Activated T-helper 1 cell treated with anti-CD3 and anti-CD28 coated beads, Interleukin-12 subunit alpha, Interleukin-12 subunit beta, Interleukin-2, Interleukin-4 antibody, amounts not matched to agents 30 ng/mL and 10 ng/mL and 1 ng/mL, durations not matched to agents 14 hours and 24 hours and 36 hours (primary cell): ENCODE results near the gene WRAP73. TPM values are rescaled to one million over a fixed set of nuclear protein-coding genes. Genes with fewer than 3 reads are reported as not detected.
"Not testable (repeated sequence)": the region's sequence is repeated elsewhere in the genome, so short reads cannot be mapped to it uniquely, and the experiment has no call there.

Experiments used
- DNase-seq: peaks from one replicate; pipeline ENCODE4 v3.0.0; 2021; ENCODE audit warnings: low spot score
- H3K27ac Mint-ChIP-seq: one replicate; pipeline ENCODE4 v1.8.0; 2021; ENCODE audit warnings: mild to moderate bottlenecking, mixed read lengths
- H3K27me3 Mint-ChIP-seq: one replicate; pipeline ENCODE4 v1.8.0; 2022; ENCODE audit warnings: mild to moderate bottlenecking, moderate library complexity, mixed read lengths; ENCODE audit not compliant: insufficient read depth
- H3K36me3 Mint-ChIP-seq: one replicate; pipeline ENCODE4 v1.8.0; 2021; ENCODE audit warnings: low read depth, mixed read lengths
- H3K4me1 Mint-ChIP-seq: one replicate; pipeline ENCODE4 v1.8.0; 2021; ENCODE audit warnings: low read depth, mixed read lengths
- H3K4me3 Mint-ChIP-seq: one replicate; pipeline ENCODE4 v1.8.0; 2021; ENCODE audit warnings: mild to moderate bottlenecking, moderate library complexity, mixed read lengths
- H3K9me3 Mint-ChIP-seq: one replicate; pipeline ENCODE4 v1.8.0; 2021; ENCODE audit warnings: mixed read lengths
- intact Hi-C: fragments of 100-400 bp; cut with micrococcal nuclease; formaldehyde crosslinking; loops from one replicate; pipeline ENCODE4 v1.15.1; 2024
- total RNA-seq: library from RNA; stranded (reverse); gene quantifications from 2 replicates; pipeline ENCODE4 v1.2.3, GENCODE V29; 2022

WRAP73 gene
- total RNA-seq, 1 donor from 2014 or later: 45.5 TPM

DNA sequence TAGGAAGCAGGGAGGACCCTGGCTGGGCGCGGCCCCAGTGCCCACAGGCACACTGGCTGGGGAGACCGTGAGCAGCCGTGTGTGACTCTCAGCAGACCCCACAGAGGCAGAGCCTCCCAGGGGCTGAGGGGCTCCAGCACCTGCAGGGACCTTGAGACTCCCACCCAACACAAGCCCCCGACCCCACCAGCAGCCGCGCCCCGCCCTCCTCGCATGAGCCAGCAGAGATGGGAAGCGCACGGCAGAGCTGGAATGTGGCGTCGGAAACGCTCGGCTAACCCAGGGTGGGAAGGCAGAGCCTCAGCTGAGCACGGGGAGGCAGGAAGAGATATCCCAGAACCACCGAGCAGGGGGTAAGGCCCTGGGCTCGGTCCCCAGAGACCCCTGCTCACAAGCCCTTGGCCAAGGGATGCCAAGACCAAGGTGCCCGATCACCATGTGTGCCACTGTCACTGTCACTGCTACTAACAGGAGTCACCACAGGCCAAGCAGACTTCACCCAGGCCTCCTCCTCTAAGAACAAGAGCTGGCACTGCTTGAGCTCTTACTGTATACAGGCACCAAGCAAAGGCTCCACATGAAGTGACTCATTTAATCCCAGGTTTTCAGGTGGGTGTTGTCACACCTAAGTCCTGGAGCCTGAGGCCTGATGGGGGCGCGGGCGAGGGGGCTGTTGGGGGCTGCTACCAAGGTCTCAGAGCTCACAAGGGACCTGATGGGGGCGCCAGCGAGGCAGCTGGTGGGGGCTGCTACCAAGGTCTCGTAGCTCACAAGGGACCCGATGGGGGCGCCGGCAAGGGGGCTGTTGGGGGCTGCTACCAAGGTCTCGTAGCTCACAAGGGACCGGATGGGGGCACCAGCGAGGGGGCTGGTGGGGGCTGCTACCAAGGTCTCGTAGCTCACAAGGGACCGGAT, 58.7 kb downstream of the WRAP73 start:
- no peaks in the 10 kb centered on the region for H3K27me3 Mint-ChIP-seq
- no peak overlapping the region for H3K27ac Mint-ChIP-seq
- no peaks in the 10 kb centered on the region for H3K9me3 Mint-ChIP-seq
- intact Hi-C loops: no loop called here
- no peak overlapping the region for H3K4me3 Mint-ChIP-seq
- no peaks in the 10 kb centered on the region for H3K4me1 Mint-ChIP-seq
- DNase-seq: no peak
- H3K36me3 Mint-ChIP-seq: no peaks in the 10 kb centered on the region

DNA sequence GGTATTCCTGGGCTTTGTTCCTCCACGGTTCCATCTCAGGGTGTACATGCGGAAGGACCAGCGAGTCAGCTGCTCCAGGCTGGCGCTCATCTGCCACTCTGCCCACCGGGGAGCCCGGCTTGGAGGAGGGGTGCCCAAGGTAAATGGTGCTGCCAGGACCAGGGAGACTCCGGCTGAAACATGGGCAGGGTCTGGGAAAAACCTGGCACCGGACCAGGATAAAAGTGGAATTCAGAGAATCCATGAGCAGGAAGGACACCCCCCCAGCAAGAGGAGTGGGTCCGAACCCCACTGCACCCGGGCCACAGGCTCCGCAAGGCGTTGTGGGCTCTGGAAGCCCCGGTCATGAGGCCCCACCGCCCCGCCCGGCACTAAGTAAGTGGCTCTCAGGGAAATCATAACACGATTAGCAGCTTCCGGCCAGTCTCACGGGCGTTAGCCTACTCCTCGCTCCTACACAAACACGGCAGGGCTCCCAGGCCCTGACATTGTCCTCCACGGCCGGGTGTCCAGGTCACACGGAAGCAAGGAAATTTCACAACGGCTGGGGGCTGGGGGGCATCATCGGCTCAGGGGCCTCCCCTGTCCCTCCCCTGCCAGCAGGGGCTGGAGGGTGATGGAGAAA, 59.7 kb downstream of the WRAP73 start:
- intact Hi-C loops: no loop called here
- H3K9me3 Mint-ChIP-seq: no peaks in the 10 kb centered on the region
- no peak for DNase-seq
- no peak overlapping the region for H3K27ac Mint-ChIP-seq
- H3K4me3 Mint-ChIP-seq: no peak overlapping the region
- no peaks in the 10 kb centered on the region for H3K36me3 Mint-ChIP-seq
- no peaks in the 10 kb centered on the region for H3K27me3 Mint-ChIP-seq
- no peaks in the 10 kb centered on the region for H3K4me1 Mint-ChIP-seq

DNA sequence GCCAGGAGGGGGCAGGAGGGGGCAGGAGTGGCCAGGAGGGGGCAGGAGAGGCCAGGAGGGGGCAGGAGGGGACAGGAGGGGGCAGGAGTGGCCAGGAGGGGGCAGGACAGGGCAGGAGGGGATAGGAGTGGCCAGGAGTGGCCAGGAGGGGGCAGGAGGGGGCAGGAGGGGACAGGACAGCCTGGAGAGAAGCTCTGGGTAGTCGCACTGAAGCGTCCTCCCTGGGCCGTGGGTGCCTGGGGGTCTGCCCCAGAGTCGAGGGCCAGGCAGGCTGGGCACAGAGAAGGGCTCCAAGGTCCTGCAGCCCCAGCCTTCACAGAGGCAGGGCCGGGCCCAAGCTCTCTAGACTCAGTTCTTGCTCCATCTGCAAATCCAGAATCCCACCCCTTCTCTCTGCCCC, 61.5 kb downstream of the WRAP73 start:
- Mint-ChIP-seq H3K36me3 (no peaks in the 10 kb centered on the region), H3K4me3 (no peak overlapping the region), H3K27me3 (no peaks in the 10 kb centered on the region), H3K9me3 (peaks cover 2% of the 10 kb centered on the region), H3K4me1 (no peaks in the 10 kb centered on the region), H3K27ac (no peak overlapping the region)
- intact Hi-C loops: no loop called here
- no peak for DNase-seq

DNA sequence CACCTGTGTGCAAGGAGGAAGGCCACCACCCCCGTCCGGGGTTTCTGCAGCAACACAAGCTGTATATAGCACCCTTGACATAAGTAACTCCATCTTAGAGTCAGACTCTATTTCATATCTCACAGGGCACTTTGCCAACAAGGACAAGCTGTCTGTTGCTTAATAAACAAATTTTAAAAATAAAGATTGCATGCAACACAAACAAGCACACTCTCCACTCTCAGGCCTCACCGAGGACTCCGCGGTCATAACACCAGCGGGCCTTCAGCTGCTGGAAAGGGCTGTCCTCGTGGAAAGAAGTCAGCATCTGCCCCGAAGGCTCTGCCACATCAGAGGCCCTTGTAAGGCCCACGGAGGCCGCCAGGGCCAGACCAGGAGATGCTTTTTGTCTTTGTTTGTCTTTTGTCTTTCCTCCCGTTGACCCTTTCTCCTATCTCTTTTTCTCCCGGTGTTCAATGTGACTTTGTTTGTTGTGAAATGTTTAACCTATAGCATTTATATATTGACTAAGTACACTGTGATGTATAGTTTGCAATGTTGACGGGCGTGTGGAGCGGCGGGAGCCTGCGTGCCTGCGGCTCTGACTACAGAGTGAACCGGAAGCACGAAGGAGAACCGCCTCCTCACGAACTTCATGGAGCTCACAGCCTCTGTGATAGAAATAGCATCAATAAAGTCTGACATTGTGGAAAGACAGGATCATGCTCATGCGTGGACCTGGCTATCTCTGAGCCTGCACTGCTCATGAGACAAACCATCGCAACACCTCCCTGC, 62.7 kb downstream of the WRAP73 start:
- peak overlapping the region; percentile 5 for H3K27ac Mint-ChIP-seq
- no peak for DNase-seq
- no peaks in the 10 kb centered on the region for H3K36me3 Mint-ChIP-seq
- no peaks in the 10 kb centered on the region for H3K27me3 Mint-ChIP-seq
- H3K4me3 Mint-ChIP-seq: no peak overlapping the region
- H3K9me3 Mint-ChIP-seq: peaks cover 2% of the 10 kb centered on the region
- no peaks in the 10 kb centered on the region for H3K4me1 Mint-ChIP-seq
- intact Hi-C loops: no loop called here

DNA sequence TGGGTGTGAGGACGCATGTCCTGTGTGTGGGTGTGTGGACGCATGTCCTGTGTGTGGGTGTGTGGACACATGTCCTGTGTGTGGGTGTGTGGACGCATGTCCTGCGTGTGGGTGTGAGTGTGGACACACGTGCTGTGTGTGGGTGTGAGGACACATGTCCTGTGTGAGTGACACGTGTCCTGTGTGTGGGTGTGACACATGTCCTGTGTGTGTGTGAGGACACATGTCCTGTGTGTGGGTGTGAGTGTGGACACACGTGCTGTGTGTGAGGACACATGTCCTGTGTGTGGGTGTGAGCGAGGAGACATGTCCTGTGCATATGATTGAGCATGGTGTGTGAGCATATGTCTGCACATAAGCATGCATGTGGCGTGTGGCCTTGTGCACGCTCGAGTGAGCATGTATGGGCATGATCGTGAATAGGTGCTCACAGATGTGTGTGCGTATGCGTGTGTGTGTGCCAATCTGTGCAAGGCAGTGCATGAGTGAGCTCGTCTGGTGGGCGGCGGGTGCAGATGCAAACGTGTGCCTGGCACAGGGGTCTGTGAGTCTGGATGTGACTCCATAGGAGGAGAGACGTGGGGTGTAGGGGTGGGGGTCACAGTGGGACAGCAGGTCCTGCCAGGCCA, 63.8 kb downstream of the WRAP73 start:
- Mint-ChIP-seq H3K27ac (no peak overlapping the region), H3K4me1 (no peaks in the 10 kb centered on the region), H3K36me3 (no peaks in the 10 kb centered on the region), H3K9me3 (peaks cover 2% of the 10 kb centered on the region), H3K4me3 (no peak overlapping the region), H3K27me3 (no peaks in the 10 kb centered on the region)
- DNase-seq: no peak
- intact Hi-C loops: no loop called here

DNA sequence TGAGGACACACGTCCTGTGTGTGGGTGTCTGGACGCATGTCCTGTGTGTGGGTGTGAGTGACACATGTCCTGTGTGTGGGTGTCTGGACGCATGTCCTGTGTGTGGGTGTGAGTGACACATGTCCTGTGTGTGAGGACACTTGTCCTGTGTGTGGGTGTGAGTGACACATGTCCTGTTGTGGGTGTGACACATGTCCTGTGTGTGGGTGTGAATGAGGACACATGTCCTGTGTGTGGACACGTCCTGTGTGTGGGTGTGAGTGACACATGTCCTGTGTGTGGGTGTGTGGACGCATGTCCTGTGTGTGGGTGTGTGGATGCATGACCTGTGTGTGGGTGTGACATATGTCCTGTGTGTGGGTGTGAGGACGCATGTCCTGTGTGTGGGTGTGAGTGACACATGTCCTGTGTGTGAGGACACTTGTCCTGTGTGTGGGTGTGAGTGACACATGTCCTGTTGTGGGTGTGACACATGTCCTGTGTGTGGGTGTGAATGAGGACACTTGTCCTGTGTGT, 64.5 kb downstream of the WRAP73 start:
- H3K9me3 Mint-ChIP-seq, H3K27me3 Mint-ChIP-seq, intact Hi-C loops, H3K36me3 Mint-ChIP-seq, H3K4me3 Mint-ChIP-seq, H3K27ac Mint-ChIP-seq, H3K4me1 Mint-ChIP-seq, DNase-seq: not testable (repeated sequence)

DNA sequence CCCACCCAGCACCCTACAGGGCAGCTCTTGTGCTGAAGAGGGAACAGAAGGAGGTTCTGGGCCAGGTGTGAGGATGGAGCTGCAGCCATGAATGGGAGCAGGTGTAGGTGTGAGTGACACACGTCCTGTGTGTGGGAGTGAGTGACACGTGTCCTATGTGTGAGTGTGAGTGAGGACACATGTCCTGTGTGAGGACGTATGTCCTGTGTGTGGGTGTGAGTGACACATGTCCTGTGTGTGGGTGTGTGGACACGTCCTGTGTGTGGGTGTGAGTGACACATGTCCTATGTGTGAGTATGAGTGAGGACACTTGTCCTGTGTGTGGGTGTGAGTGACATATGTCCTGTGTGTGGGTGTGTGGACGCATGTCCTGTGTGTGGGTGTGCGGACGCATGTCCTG, 65.0 kb downstream of the WRAP73 start:
- intact Hi-C loops: no loop called here
- H3K9me3 Mint-ChIP-seq: peaks cover 2% of the 10 kb centered on the region

DNA sequence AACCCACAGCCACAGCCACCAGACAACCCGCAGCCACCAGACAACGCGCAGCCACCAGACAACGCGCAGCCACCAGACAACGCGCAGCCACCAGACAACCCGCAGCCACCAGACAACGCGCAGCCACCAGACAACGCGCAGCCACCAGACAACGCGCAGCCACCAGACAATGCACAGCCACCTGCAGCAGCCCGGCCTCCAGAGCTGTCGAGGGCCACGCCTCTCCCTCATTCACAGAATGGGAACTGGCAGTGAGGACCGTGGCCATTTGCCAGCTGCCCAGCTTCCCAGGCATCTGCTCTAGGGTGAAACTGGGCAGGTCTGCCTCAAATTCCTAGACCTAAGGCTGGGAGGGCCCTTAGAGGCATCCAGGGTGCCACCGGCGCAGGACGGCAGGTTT, 66.2 kb downstream of the WRAP73 start:
- H3K4me1 Mint-ChIP-seq, H3K9me3 Mint-ChIP-seq, H3K4me3 Mint-ChIP-seq, H3K27ac Mint-ChIP-seq, intact Hi-C loops, H3K27me3 Mint-ChIP-seq, H3K36me3 Mint-ChIP-seq, DNase-seq: not testable (repeated sequence)

More for the DNA sequence above, 65.0 kb downstream of the WRAP73 start:
- no peaks in the 10 kb centered on the region for H3K27me3 Mint-ChIP-seq
- H3K27ac Mint-ChIP-seq: no peak overlapping the region
- no peaks in the 10 kb centered on the region for H3K36me3 Mint-ChIP-seq
- DNase-seq: no peak
- H3K4me1 Mint-ChIP-seq: no peaks in the 10 kb centered on the region
- H3K4me3 Mint-ChIP-seq: no peak overlapping the region

DNA sequence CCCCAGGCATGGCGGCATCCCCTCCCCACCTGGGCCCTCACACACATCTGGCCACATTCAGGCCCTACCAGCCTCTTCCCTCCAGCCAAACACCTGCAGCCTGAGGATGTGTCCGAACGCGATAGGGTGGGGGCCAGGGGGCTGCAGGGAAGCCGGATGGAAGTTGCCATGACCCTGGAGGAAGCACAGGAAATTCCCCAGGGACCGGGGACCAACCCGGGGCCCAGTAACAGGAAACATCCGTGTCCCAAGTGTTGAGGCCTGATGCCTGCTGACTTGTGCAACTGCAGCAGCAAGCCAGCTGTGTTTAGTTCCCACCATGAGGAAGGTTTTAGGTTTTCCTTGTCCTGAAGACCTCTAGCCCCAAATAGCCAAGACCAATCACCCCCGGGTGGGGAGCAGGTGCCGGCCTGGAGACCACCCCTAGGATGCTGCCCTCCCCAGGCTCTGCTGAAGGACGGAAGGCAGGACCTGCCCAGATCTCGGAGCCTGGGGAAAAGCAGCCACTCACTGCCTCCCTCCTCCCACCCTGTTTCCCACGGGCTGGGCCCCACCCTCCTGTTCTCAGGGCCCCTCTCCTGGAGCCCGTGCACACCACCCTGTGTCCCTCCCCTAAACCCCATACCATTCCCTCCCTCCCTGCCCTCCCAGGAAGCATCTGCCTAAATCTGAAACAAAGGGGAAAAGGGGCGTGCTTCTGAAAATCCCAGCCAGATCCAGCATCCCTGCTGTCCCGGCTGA, 68.4 kb downstream of the WRAP73 start:
- H3K4me1 Mint-ChIP-seq: no peaks in the 10 kb centered on the region
- DNase-seq: no peak
- H3K9me3 Mint-ChIP-seq: peaks cover 2% of the 10 kb centered on the region
- H3K27ac Mint-ChIP-seq: no peak overlapping the region
- intact Hi-C loops: no loop called here
- no peaks in the 10 kb centered on the region for H3K36me3 Mint-ChIP-seq
- H3K27me3 Mint-ChIP-seq: no peaks in the 10 kb centered on the region
- no peak overlapping the region for H3K4me3 Mint-ChIP-seq

Other genes starting within 250 kb of the WRAP73 start
- gene ARHGEF16, start 195.4 kb downstream of the WRAP73 start, total RNA-seq: not detected in 2 replicates
- 1.2 and 2.1 TPM in 2 replicates for gene MEGF6, start 38.6 kb downstream of the WRAP73 start, total RNA-seq
- 10.3 and 12.5 TPM in 2 replicates for gene TPRG1L, start 25.1 kb downstream of the WRAP73 start, total RNA-seq
- gene TP73, start 2.4 kb upstream of the WRAP73 start, total RNA-seq: 1.4 and 1.5 TPM in 2 replicates
- gene CCDC27, start 102.3 kb upstream of the WRAP73 start, total RNA-seq: not detected in 2 replicates
- 1.0 and 1.2 TPM in 2 replicates for gene SMIM1, start 122.6 kb upstream of the WRAP73 start, total RNA-seq
- gene LRRC47, start 146.4 kb upstream of the WRAP73 start, total RNA-seq: 45.2 and 50.1 TPM in 2 replicates
- gene CEP104, start 207.1 kb upstream of the WRAP73 start, total RNA-seq: 43.4 and 55.5 TPM in 2 replicates
- gene DFFB, start 207.4 kb upstream of the WRAP73 start, total RNA-seq: 13.7 and 15.8 TPM in 2 replicates